HG02623 (cell line): Measurements from ENCODE around the gene MACROD1.

Source experiments
- ATAC-seq: cut with Tn5 transposase; IDR thresholded peaks from one replicate; pipeline ENCODE4 v1.9.1; 2021; ENCODE audit warnings: moderate library complexity; ENCODE audit not compliant: unreplicated experiment

MACROD1 gene

DNA sequence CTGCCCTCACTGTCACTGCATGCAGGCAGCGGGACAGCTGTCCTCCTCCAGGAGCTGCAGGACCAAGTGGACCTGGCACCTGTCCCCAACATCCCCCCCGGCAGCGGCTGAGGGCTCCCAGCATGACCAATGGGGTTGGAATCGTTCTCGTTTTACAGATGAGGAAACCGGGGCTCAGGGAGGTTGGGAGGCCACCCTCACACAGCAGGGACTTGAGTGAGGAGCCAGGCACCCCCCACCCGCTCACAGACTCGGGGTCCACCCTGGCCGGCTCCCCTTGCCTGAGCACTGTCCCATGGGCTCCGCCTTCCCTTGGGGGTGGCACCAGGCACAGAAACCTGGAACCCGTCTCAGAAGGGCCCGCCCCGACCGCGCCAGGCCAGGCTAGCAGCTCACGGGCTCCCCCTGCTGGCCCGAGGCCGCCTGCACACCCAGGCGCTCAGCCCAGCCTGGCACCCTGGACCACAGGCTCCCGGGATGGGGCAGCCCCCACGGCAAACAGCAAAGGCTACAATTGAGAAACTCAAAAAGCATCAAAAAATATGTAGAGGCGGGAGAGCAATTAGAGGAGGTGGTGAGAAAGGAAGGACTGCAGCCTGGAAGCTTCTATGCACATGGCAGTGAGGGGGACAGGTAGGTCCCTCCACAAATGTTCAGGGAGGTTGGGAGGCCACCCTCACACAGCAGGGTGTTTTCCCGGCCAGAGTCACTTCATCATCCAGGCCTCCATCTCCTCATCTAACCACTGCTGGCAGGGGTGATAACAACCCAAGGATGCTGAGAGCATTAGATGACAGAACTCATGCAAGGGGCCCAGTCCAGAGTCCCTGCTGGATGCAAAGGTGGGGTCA is 12.8 kb downstream of the MACROD1 start:
- no peak for ATAC-seq

DNA sequence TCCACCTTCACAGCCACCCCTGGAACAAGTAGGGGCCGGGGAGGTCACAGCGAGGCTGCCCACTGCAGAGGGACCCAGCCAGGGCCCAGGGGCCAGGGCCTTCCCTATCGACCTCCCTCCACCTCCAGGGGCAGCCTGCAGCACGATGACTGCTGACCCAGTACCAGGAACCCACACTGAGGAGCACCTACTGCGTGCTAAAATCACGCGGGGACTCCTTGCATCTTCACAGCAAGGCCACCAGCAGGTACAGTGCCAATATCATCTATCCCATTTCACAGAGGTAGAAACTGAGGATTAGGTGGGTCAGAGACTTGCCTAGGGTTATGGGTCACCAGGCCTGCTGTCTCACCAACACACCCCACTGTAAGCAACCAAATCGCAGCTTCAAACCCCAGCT is 14.6 kb downstream of the MACROD1 start:
- ATAC-seq = no peak

DNA sequence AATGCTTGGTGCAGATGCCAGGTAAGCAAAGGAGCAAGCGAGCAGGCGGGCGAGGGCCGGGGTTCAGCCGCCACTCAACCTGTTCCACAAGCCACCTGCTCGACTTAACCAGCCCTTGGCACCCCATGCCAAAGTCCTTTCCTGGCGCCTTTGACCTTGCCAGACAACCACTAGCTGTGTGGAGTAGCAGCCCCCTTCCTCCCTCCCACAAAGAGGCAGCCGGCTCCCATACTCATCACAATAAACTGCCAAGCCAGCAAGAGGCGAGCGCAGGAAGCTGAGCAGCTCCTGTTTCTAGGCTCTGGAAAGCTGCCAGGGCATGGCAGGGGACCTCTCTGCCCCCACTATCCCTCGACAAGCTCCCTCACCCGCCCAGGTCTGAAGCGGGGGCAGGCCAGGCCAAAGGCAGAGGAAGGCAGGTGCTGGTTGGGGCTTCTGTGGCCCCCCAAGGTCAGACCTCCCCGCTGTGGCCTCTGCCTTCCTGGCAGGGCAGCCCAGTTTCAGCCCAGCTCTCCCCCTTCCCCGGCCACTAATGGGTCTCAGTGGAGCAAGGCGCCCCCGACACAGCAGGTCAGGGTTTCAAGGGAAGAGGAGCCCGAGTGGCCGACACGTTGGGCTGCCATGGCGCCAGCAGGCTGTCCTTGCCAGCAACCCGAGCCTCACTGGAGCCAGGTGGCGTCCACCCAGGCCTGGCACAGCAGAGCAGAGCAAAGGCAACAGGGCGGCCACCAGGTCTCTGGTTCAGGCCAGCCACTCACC is 15.3 kb downstream of the MACROD1 start:
- no peak for ATAC-seq

DNA sequence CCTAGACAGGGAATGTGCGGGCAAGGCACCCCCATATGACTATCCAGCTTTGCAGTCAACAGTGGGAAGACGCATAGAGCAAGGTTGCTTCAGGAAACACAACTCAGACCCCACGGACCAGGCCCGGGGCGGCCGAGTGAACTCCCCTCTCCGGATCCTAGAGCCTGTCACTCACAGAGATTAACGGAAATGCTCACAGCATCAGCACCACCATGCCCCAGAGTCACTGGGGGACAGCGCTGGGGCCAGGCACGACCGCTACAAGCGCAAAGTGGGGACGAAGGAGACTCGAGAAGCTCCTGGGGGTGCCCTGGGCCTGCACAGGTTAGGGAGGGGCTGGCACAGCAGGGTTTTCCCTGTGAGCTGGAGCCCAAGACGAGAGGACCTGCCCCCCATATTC is 15.9 kb downstream of the MACROD1 start:
- ATAC-seq = no peak

DNA sequence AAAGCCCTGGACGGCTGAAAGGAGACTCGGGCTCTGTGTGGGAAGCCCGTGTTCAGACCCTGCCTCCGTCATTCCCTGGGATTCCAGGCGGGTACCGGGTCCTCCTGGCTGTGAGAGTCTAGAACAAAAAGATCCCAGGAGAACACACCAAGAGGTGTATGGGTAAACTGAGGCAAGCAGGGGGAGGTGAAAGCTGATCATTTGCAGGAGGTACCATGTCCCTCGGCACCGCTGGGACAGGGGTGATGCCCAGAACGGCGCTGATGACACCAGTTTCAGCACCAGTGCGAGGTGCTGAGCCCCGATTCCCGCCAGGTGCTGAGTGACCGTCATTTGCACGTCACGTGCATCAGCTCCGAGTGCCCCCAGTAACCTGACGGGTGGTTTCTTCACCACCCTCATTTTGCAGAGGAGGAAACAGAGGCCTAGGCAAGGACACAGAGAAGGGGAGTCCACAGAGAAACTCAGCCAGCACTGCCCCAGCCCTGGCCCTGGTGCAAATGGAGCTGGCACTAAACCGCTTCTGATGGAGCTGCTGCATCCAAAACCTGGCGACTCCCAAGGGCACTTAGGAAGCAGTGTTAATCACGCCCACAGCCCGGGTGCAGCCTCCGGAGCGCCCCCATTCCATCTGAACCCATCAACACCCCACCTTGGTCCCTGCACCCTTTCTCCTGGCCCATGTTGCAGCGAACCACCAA is 16.8 kb downstream of the MACROD1 start:
- ATAC-seq = no peak

DNA sequence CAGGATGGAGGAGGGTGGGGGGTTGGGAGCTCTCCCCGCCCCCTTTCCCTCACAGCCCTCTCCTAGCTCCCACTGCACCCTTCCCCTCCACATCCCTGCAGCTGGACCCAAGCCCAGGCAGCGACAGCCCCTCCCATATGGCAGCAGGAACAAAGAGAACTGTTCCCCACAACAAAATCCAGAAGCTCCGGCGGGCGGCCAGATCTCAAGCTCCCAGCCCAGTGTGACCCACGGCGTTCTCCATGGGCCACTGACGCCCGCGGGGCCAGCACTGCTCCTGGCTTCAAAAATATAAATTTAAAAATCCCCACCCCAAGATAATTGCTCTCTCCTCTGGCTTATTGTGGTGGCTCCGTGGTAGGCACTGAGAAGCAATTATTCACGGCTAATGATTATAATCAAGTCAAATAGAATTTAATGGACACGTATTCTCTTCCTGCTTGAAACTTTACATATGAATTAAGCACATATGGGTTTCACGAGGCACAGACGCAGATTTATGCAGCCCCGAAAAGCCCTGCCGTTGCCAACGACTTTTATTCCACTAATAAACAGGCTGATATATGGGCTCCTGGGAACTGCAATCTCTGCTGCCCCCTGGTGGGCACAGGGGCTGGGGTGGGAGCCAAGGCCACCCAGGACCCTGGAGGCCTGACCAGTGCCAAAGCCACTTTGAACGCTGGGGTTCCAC is 17.5 kb downstream of the MACROD1 start:
- ATAC-seq = no peak

DNA sequence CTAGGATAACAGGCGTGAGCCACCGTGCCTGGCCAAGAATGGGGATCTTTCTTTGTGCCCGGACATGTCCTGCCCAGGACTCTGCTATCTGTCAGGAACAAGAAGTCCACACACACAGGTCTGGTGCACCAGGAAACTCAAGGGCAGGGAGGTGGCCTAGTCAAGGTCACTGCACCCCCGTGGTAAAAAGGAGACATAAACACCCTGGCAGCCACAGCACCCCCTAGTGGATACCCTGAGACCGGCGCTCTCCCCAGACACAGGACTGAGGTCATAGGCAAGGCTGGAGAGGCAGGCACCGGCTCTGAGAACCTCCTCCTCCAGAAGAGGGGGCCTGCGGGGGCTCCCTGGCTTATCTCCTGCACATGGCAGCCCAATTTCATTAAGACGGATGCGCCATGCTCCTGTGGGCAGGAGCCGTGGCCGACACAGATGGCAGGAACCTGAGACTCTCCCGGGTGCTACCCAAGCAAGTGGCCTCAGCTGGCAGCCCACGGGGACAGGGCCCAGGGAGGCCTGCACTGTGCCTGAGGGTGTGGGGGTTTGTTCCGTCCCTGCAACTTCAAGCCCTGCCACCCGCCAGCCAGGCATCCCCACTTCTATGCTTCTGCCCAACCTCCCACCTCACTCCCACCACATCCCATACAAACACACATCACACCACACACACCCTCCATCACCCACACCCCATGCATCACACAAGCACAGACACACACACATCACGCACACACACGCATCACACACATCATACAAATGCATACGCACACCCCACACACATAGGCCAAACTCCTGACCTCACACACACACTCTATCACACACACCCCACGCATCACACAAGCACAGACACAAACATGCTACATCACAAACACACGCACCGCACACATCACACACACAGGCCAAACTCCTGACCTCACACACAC is 19.6 kb downstream of the MACROD1 start:
- no peak for ATAC-seq

DNA sequence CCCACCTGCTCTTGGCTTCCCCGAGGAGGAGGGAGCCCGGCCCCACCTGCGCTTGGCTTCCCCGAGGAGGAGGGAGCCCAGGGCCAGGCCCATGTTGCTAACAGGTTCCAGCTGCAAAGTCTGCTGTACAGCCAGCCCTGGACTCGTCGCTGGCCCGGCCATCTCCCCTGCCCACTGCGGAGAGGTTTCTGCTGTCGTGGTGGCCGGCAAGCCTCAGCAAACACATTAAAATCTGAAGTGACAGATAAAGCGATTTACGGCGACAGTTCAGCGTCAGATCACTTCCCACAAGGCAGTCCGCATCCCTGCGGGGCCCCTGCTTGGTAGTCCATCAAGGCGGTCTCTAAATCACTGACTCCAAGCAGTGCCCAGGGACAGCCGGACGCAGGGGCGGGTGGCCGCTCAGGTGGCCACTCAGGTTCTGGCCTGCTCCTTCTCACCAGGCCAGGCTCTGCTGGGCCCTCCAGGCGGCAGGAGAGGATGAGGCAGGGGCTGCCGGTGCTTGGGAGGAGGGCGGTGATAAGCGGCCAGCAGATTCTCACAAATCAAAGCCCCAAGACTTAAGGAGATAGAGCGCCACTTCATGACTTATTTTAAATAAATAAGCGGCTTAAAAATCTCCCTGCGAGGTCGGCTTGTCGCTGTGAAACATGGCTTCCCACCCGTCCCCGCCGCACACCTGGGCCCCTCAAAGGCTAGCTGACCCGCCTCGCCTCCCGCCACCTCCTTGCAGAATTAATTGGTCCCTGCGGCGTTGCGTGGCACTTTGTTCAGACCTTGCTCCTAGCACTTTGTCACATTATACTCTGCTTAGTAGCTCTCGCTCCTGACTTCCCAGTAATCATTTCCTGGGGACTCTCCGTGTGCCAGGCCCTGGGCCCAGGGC is 21.1 kb downstream of the MACROD1 start:
- no peak for ATAC-seq

DNA sequence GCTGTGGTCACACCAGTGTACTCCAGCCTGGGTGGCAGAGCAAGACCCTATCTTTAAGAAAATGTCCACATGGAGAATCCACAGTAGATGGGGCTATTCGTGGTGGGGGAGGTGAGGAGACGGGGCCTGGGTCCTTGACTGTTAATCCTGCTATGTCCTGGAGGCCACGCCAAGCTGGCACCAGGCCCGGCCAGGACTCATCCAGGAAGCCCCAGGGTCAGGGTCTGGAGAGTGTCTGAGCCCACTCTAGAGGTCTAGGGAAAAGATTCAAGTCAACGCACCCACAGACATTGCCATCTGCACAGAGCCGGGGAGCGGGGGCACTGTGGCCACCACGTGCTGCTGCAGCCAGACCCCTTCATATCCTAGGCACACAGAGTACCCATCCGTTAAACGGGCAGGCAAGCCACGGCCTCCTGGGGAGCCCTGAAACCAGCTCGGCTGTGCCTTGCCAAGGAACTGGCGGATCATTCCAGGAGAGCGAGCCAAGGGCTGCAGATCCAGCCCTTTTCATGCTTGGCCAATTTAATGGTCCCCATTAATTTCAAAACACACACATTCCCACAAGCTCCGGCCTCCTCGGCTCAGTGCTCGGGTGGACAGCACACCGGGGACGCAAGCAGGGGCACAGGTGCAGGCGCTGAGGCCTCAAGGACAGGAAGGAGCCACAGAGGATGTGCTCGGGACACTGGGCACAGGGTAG is 24.7 kb downstream of the MACROD1 start:
- ATAC-seq = no peak

DNA sequence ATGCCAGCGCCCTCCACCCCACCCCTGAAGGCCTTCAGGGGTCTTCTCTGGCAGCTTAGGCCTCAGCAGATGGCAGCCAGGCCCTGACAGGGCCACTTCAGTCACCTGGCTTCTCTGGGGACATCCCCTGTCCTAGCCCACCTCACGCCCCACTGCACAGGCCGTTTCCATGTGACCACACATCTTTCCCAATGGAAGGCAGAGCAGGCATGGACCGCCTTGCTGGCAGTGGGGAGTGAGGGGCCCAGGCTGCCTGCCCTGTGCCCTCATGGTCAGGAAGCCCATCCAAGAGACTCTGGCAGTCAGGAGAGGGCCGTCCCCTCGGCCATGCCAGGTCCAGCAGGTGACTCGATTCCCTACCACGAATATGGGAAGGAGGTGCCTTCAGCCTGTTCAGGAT is 25.8 kb downstream of the MACROD1 start:
- ATAC-seq = no peak

DNA sequence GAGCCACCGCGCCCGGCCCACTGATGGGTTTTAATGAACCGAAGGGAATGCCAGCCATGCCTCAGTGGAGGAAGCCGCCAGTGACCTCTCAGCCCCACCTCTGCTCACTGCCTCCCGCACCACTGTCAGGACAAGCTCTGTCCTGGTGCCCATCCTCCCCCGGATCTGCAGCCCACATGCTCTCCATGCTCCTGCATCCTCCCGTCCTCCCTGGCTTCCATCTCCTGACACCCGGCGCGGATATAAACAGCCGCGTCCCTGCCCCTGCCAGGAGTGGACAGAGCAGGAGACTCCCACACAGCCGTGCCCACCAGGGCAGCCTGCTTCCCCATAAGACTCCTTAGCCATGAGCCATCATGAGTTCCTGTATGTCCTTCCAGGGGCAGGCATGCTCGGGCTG is 26.9 kb downstream of the MACROD1 start:
- no peak for ATAC-seq

DNA sequence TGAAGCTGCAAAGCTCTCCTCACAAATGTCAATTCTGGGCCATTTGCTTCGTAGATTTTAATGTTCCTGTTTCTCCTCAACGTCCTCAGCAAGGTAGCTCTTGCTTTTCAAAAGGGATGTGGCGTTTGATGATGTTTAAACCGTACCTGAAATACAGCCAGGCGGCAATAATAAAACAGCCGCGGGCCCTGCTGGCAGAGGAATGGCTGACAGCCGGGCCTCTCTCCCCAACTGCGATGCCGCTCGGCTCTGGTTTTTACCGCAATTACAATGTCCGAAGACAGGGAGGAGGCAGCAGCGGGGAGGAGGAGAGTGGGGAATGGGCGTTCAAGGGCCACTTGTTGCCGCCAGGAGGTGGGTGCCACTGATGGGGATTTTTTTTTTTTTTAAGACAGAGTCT is 27.5 kb downstream of the MACROD1 start:
- no peak for ATAC-seq

DNA sequence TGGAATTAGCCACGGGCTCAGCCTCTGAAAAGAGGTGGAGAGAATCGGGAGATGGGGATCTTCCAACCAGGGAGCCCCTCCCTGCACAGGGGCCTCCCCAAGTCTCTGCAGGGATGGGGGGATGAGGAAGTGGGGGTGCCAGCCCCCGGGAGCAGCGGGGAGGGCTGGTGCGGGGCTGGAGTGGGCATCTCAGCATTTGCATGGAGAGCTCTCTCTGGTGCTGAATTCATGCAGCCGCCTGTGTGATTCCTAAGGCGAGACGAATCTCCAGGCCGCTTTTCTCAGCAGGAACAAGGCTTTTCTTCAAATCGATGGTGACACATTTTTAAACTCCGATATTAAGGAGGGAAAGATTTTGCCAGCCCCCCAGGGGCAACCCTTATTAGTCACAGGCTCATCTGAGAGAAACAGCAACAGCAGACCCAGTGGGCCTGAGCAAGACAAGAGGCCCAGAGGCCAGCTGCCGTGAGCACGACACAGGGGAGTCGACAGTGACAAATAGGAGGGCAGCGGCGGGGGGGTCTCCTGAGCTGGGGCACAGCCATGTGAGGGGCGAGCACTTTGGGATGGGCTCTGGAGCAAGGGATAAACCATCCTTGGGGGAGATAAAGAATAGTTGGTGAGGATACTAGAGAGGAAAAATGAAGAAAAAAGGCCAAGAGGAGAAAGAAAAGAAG is 29.0 kb downstream of the MACROD1 start:
- no peak for ATAC-seq

DNA sequence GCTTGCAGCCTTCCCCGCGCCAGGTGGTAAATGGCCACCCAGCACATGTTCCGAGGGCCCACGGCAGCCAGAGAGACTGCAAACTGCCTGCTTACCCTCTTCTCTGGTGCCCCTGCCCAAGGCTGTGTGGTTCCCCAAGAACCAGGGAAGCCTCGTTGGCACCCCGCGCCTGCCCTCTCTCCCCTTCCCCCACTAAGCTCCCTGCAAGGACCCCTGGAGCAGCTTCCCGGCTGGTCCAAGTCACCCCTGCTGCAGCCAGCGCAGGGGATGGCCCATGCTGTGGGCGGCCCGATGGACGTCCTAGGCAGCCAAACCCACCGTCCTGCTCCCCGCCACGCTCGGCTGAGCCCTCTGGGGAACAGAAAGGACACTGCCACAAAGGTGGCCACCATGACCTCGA is 30.2 kb downstream of the MACROD1 start:
- ATAC-seq = no peak

DNA sequence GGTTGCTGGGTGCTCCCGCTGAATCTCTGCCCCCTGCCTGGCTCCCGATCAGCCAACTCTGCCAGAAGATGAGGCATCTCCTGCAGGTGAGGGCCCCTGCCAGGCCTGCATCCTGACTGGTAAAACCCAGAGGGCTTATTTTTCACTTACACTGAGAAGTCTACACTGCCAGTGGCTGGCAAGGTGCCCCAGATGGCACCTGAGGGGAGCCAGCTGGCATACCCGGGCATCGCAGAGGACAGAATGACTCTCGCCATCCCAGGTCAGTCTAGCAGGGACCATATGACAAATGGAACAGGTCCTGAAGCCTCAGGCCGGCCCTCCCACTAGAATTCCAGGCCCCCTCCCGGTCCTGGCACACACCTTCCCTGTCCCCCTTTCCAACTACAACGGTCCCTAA is 30.9 kb downstream of the MACROD1 start:
- ATAC-seq = no peak

DNA sequence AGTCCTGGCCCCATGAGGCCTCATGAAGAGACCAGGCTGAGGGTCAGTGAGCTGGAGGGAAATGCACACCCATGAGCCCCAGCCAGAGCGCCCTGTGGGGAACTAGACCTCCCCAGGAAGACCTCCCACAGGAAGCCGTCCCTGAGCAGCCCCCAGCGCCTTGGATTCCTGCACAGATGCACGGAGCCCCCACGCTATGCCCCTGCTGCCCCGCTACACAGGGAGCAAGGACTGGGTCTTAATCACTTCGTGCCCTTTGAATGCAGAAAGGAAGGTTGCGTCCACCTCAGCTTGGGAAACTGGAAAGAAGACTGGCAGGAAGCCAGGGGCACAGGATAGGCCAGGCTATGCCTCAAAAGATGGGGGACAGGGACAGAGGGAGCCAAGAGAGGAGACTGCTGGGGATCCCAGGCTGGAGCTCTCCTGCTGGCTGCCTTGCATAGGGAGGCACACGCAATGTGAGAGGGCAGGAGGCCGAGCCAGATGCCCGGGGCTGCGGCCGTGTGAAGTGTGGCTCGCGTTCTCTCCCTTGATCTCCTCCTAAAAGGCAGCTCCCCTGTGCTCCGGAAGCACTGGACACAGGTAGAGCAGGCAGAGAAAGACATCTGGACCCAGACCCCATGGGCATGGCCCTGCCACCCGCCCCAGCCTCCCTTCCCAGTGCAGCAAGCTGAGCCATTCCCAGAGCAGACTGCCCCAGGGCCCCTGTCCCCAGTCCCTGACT is 32.8 kb downstream of the MACROD1 start:
- no peak for ATAC-seq

DNA sequence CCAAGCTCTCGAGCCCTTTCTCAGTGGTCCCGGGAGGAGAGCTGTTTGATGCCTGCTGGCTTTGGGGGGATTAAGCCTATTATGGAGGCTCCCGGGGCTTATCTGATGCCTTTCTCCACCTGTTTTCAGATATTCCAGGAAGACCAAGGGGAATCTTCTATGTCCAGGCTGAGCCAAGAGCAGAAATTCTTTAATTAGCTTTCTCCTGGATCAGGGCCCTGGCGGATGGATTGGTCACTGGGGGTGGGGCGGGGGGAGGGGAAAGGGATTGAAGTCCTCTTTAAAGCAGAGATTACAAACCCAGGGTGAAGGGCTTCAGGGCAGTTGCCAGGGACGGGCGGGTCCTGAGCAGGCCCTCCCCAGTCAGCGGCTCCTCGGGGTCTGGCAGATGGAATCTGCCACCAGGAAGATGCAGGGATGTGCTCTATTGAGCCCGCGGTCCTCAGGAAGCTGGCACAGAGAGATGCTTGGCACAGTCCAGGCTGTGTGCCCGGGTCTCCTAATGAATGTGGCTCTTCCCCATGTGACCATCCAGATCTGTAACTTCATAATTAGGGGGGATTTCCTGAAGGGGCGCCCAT is 33.6 kb downstream of the MACROD1 start:
- ATAC-seq = no peak
